H9 (cell line): ENCODE data around the gene CDC6. TPM values are rescaled to one million over a fixed set of nuclear protein-coding genes. Genes with fewer than 3 reads are reported as not detected.

Source experiments
- DNase-seq: peaks from one replicate; pipeline ENCODE4 v3.0.0-alpha.2; 2017
- H2AFZ ChIP-seq: one replicate; pipeline ENCODE4 v1.6.1; 2013; ENCODE audit warnings: mild to moderate bottlenecking, low read length, control low read depth, moderate library complexity
- H2AK5ac ChIP-seq: 2 replicates; pipeline ENCODE4 v1.6.1; 2013; ENCODE audit warnings: low read length, control low read depth, mixed read lengths; ENCODE audit not compliant: insufficient read length
- H2BK120ac ChIP-seq: one replicate; pipeline ENCODE4 v1.6.1; 2013; ENCODE audit warnings: low read depth, mild to moderate bottlenecking, low read length, control low read depth, inconsistent platforms; ENCODE audit not compliant: poor library complexity, severe bottlenecking
- H2BK12ac ChIP-seq: 2 replicates; pipeline ENCODE4 v1.6.1; 2013; ENCODE audit warnings: low read length, control low read depth, mixed read lengths, low read depth; ENCODE audit not compliant: insufficient read length
- H2BK15ac ChIP-seq: 2 replicates; pipeline ENCODE4 v1.6.1; 2013; ENCODE audit warnings: low read depth, low read length, control low read depth
- H2BK20ac ChIP-seq: one replicate; pipeline ENCODE4 v1.6.1; 2013; ENCODE audit warnings: low read depth, mild to moderate bottlenecking, low read length, control low read depth, inconsistent platforms; ENCODE audit not compliant: poor library complexity, severe bottlenecking
- H2BK5ac ChIP-seq: 2 replicates; pipeline ENCODE4 v1.6.1; 2013; ENCODE audit warnings: low read length, control low read depth, mixed read lengths; ENCODE audit not compliant: insufficient read length
- H3K14ac ChIP-seq: 2 replicates; pipeline ENCODE4 v1.6.1; 2013; ENCODE audit warnings: low read length, control low read depth; ENCODE audit not compliant: insufficient read depth
- H3K18ac ChIP-seq: 2 replicates; pipeline ENCODE4 v1.6.1; 2013; ENCODE audit warnings: low read depth, mild to moderate bottlenecking, mixed read lengths, low read length, control low read depth; ENCODE audit not compliant: insufficient read length
- H3K23ac ChIP-seq: 2 replicates; pipeline ENCODE4 v1.6.1; 2013; ENCODE audit warnings: low read length, control low read depth, mixed read lengths, low read depth; ENCODE audit not compliant: insufficient read length
- H3K23me2 ChIP-seq: 2 replicates; pipeline ENCODE4 v1.6.1; 2013; ENCODE audit warnings: low read depth, mild to moderate bottlenecking, mixed read lengths, low read length, control low read depth; ENCODE audit not compliant: insufficient read length, poor library complexity, severe bottlenecking
- H3K27ac ChIP-seq: 2 replicates; pipeline ENCODE4 v1.5.1; 2013; ENCODE audit warnings: low read length, control low read depth, mixed read lengths, low read depth; ENCODE audit not compliant: insufficient read length
- H3K27me3 ChIP-seq: 2 replicates; pipeline ENCODE4 v1.6.1; 2013; ENCODE audit warnings: low read length, control low read depth, inconsistent platforms; ENCODE audit not compliant: insufficient read depth
- H3K4ac ChIP-seq: 2 replicates; pipeline ENCODE4 v1.6.1; 2013; ENCODE audit warnings: low read depth, mild to moderate bottlenecking, control low read depth, inconsistent platforms, low read length, moderate library complexity
- H3K4me1 ChIP-seq: 2 replicates; pipeline ENCODE4 v1.6.1; 2013; ENCODE audit warnings: low read length, control low read depth, inconsistent platforms; ENCODE audit not compliant: insufficient read depth
- H3K4me2 ChIP-seq: 2 replicates; pipeline ENCODE4 v1.6.1; 2013; ENCODE audit warnings: low read length, control low read depth, mixed read lengths; ENCODE audit not compliant: insufficient read length, insufficient read depth
- H3K56ac ChIP-seq: 2 replicates; pipeline ENCODE4 v1.6.1; 2013; ENCODE audit warnings: low read depth, mild to moderate bottlenecking, mixed read lengths, low read length, control low read depth; ENCODE audit not compliant: insufficient read length
- H3K79me1 ChIP-seq: 2 replicates; pipeline ENCODE4 v1.6.1; 2013; ENCODE audit warnings: low read depth, mild to moderate bottlenecking, moderate library complexity, low read length, control low read depth, inconsistent platforms; ENCODE audit not compliant: insufficient read depth, poor library complexity, severe bottlenecking
- H3K79me2 ChIP-seq: 2 replicates; pipeline ENCODE4 v1.6.1; 2013; ENCODE audit warnings: low read length, control low read depth, inconsistent platforms; ENCODE audit not compliant: insufficient read depth
- H3K9ac ChIP-seq: 2 replicates; pipeline ENCODE4 v1.6.1; 2013; ENCODE audit warnings: low read length, control low read depth, mixed read lengths; ENCODE audit not compliant: insufficient read length; ENCODE audit errors: extremely low read depth
- H3K9me3 ChIP-seq: one replicate; pipeline ENCODE4 v1.6.1; 2013; ENCODE audit warnings: low read depth, low read length, inconsistent platforms; ENCODE audit not compliant: control insufficient read depth
- H3T11ph ChIP-seq: one replicate; pipeline ENCODE4 v1.6.1; 2013; ENCODE audit warnings: mild to moderate bottlenecking, low read length, control low read depth, inconsistent platforms
- H4K20me1 ChIP-seq: one replicate; pipeline ENCODE4 v1.6.1; 2013; ENCODE audit not compliant: control insufficient read depth, insufficient read length, insufficient read depth
- H4K5ac ChIP-seq: 2 replicates; pipeline ENCODE4 v1.6.1; 2013; ENCODE audit warnings: low read depth, mild to moderate bottlenecking, mixed read lengths, low read length, control low read depth; ENCODE audit not compliant: insufficient read length
- H4K8ac ChIP-seq: replicated peaks from 2 replicates; pipeline ENCODE4 v1.6.1; 2013; ENCODE audit warnings: low read length, control low read depth, mixed read lengths, low read depth; ENCODE audit not compliant: insufficient read length
- H4K91ac ChIP-seq: 2 replicates; pipeline ENCODE4 v1.6.1; 2013; ENCODE audit warnings: low read depth, mild to moderate bottlenecking, moderate library complexity, mixed read lengths, low read length, control low read depth; ENCODE audit not compliant: insufficient read length
- H3K27ac Mint-ChIP-seq, 3 experiments: 2 replicates in 2 of 3; 3 replicates in 1 of 3; pipeline ENCODE4 v1.8.0; 2020 to 2021; ENCODE audit warnings: mixed read lengths in 3 of 3, mild to moderate bottlenecking in 1 of 3, moderate library complexity in 1 of 3
- H3K27me3 Mint-ChIP-seq: 2 replicates; pipeline ENCODE4 v1.8.0; 2021; ENCODE audit warnings: low read depth, mild to moderate bottlenecking, moderate library complexity, mixed read lengths
- H3K36me3 Mint-ChIP-seq, 3 experiments: 2 replicates in 2 of 3; 3 replicates in 1 of 3; pipeline ENCODE4 v1.8.0; 2020 to 2021; ENCODE audit warnings: low read depth in 3 of 3, mixed read lengths in 3 of 3; ENCODE audit not compliant: insufficient read depth in 1 of 3
- H3K4me1 Mint-ChIP-seq, 2 experiments: 2 replicates each; pipeline ENCODE4 v1.8.0; 2020; ENCODE audit warnings: mixed read lengths in 2 of 2
- H3K4me3 Mint-ChIP-seq, 2 experiments: 2 replicates in 1 of 2; 3 replicates in 1 of 2; pipeline ENCODE4 v1.8.0; 2020 to 2021; ENCODE audit warnings: mild to moderate bottlenecking in 2 of 2, mixed read lengths in 2 of 2, moderate library complexity in 1 of 2
- H3K9me3 Mint-ChIP-seq, 2 experiments: 2 replicates in 1 of 2; 3 replicates in 1 of 2; pipeline ENCODE4 v1.8.0; 2020; ENCODE audit warnings: mild to moderate bottlenecking in 2 of 2, mixed read lengths in 2 of 2, moderate library complexity in 1 of 2
- CTCF ChIP-seq: fragments of 200-600 bp; sonication (generic); conservative IDR thresholded peaks from 3 replicates; pipeline ENCODE4 v1.8.0; 2021; ENCODE audit warnings: antibody characterized with exemption, mild to moderate bottlenecking
- WGBS: extraction: QIAGEN DNeasy Blood & Tissue Kit; methylation state at CpG from one replicate; pipeline ENCODE4 v1.1.7; 2013; ENCODE audit warnings: missing lambda C conversion rate, low lambda C conversion rate, mixed read lengths; ENCODE audit not compliant: insufficient read length; ENCODE audit errors: extremely low coverage; 5-methylcytosine and 5-hydroxymethylcytosine counted together
- total RNA-seq: library from RNA; stranded (reverse); gene quantifications from 2 replicates; pipeline ENCODE4 v1.2.1, GENCODE V29; 2021

CDC6 gene
- total RNA-seq, 1 experiment from 2014 or later: 131 TPM

GRCh38 chr17:40313668-40314583, 26.2 kb downstream of the CDC6 start:
- H3K79me1 ChIP-seq: no peaks in the 10 kb centered on the region
- H3K4me2 ChIP-seq: no peak overlapping the region
- no peak overlapping the region for H2BK12ac ChIP-seq
- H4K8ac ChIP-seq: no peak overlapping the region
- no peak overlapping the region for H3K9ac ChIP-seq
- no peak overlapping the region for H4K5ac ChIP-seq
- peaks cover 2% of the 10 kb centered on the region; the same call in 1 of the 2 replicates for H3K27me3 ChIP-seq
- H3K79me2 ChIP-seq: no peaks in the 10 kb centered on the region; the same call in 1 of the 2 replicates
- H2AFZ ChIP-seq: no peak overlapping the region
- H3K14ac ChIP-seq: no peak overlapping the region
- no peak overlapping the region for H3K18ac ChIP-seq
- no peak overlapping the region for H3T11ph ChIP-seq
- peaks cover 56% of the 10 kb centered on the region for H3K27me3 Mint-ChIP-seq
- H4K20me1 ChIP-seq: peaks cover 4% of the 10 kb centered on the region
- WGBS: no CpG with 5 or more reads among the region's 7 CpGs
- H2AK5ac ChIP-seq: no peak overlapping the region
- H3K4ac ChIP-seq: no peak overlapping the region
- no peak overlapping the region for H3K56ac ChIP-seq
- no peak overlapping the region for H3K4me3 Mint-ChIP-seq
- H3K27ac Mint-ChIP-seq: no peak overlapping the region; a peak in 2 of 7 replicates
- no peak overlapping the region for H2BK120ac ChIP-seq
- no peak overlapping the region for H3K27ac ChIP-seq
- H2BK20ac ChIP-seq: no peak overlapping the region
- no peak for TF ChIP-seq CTCF
- H3K9me3 ChIP-seq: no peaks in the 10 kb centered on the region
- no peak overlapping the region for H2BK5ac ChIP-seq
- H3K23me2 ChIP-seq: peaks cover 31% of the 10 kb centered on the region
- no peak overlapping the region for H2BK15ac ChIP-seq
- peaks cover 55 to 64% of the 10 kb centered on the region in 2 experiments for H3K4me1 Mint-ChIP-seq
- H3K4me1 ChIP-seq: peaks cover 5% of the 10 kb centered on the region; the same call in 1 of the 2 replicates
- H3K9me3 Mint-ChIP-seq: no peaks in the 10 kb centered on the region
- H3K36me3 Mint-ChIP-seq: no peaks in the 10 kb centered on the region; a peak in 1 of 7 replicates
- no peak for DNase-seq
- H3K23ac ChIP-seq: no peak overlapping the region
- no peak overlapping the region for H4K91ac ChIP-seq
